Prostate gland (tissue), 2 donors: Measurements from ENCODE around the gene CHI3L1.

Source experiments
- CTCF ChIP-seq, 4 experiments: fragments of 200-600 bp in 2 of 4; fragments of 450-650 bp in 2 of 4; sonication (generic) in 2 of 4; IDR thresholded peaks; 1 replicate in 3 of 4; 2 replicates in 1 of 4; pipeline ENCODE4 v1.5.1; 2016 to 2019; ENCODE audit warnings: antibody characterized with exemption in 4 of 4, mild to moderate bottlenecking in 2 of 4, moderate library complexity in 2 of 4
- POLR2A ChIP-seq: fragments of 450-650 bp; IDR thresholded peaks from one replicate; pipeline ENCODE4 v1.6.1; 2016; ENCODE audit warnings: antibody characterized with exemption, mild to moderate bottlenecking
- POLR2AphosphoS5 ChIP-seq: sonication (generic); formaldehyde crosslinking; IDR thresholded peaks from one replicate; pipeline ENCODE4 v1.6.1; 2017; ENCODE audit warnings: antibody characterized with exemption

GRCh38 chr1:203167026-203167912 lies 19.2 kb downstream of the CHI3L1 start:
- TF ChIP-seq CTCF (IDR thresholded peaks at IDR 0.05): no peak
- no peak for TF ChIP-seq POLR2A
- TF ChIP-seq POLR2AphosphoS5: no peak
